ENCODE measurements around the gene BRD7. TPM values are rescaled to one million over a fixed set of nuclear protein-coding genes. Genes with fewer than 3 reads are reported as not detected.

Gene BRD7
- total and polyA plus RNA-seq, 2 of the 13 experiments (the other 11 are each of a cell fraction or from before 2014, with no cell fraction given): 82.3 to 149 TPM

GRCh38 chr16:50371936-50372595, 3.3 kb upstream of the BRD7 start (continued):
- TF ChIP-seq KLF15 (CRISPR knock-in tag; IDR thresholded peaks at IDR 0.05; ENCODE audit: borderline replicate concordance): no peak
- TF ChIP-seq, protein P1, sequence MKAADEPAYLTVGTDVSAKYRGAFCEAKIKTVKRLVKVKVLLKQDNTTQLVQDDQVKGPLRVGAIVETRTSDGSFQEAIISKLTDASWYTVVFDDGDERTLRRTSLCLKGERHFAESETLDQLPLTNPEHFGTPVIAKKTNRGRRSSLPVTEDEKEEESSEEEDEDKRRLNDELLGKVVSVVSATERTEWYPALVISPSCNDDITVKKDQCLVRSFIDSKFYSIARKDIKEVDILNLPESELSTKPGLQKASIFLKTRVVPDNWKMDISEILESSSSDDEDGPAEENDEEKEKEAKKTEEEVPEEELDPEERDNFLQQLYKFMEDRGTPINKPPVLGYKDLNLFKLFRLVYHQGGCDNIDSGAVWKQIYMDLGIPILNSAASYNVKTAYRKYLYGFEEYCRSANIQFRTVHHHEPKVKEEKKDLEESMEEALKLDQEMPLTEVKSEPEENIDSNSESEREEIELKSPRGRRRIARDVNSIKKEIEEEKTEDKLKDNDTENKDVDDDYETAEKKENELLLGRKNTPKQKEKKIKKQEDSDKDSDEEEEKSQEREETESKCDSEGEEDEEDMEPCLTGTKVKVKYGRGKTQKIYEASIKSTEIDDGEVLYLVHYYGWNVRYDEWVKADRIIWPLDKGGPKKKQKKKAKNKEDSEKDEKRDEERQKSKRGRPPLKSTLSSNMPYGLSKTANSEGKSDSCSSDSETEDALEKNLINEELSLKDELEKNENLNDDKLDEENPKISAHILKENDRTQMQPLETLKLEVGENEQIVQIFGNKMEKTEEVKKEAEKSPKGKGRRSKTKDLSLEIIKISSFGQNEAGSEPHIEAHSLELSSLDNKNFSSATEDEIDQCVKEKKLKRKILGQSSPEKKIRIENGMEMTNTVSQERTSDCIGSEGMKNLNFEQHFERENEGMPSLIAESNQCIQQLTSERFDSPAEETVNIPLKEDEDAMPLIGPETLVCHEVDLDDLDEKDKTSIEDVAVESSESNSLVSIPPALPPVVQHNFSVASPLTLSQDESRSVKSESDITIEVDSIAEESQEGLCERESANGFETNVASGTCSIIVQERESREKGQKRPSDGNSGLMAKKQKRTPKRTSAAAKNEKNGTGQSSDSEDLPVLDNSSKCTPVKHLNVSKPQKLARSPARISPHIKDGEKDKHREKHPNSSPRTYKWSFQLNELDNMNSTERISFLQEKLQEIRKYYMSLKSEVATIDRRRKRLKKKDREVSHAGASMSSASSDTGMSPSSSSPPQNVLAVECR (CRISPR knock-in tag; IDR thresholded peaks at IDR 0.05; ENCODE audit: borderline replicate concordance): no peak; the same call in 1 of the 2 replicates
- TF ChIP-seq, protein P2, sequence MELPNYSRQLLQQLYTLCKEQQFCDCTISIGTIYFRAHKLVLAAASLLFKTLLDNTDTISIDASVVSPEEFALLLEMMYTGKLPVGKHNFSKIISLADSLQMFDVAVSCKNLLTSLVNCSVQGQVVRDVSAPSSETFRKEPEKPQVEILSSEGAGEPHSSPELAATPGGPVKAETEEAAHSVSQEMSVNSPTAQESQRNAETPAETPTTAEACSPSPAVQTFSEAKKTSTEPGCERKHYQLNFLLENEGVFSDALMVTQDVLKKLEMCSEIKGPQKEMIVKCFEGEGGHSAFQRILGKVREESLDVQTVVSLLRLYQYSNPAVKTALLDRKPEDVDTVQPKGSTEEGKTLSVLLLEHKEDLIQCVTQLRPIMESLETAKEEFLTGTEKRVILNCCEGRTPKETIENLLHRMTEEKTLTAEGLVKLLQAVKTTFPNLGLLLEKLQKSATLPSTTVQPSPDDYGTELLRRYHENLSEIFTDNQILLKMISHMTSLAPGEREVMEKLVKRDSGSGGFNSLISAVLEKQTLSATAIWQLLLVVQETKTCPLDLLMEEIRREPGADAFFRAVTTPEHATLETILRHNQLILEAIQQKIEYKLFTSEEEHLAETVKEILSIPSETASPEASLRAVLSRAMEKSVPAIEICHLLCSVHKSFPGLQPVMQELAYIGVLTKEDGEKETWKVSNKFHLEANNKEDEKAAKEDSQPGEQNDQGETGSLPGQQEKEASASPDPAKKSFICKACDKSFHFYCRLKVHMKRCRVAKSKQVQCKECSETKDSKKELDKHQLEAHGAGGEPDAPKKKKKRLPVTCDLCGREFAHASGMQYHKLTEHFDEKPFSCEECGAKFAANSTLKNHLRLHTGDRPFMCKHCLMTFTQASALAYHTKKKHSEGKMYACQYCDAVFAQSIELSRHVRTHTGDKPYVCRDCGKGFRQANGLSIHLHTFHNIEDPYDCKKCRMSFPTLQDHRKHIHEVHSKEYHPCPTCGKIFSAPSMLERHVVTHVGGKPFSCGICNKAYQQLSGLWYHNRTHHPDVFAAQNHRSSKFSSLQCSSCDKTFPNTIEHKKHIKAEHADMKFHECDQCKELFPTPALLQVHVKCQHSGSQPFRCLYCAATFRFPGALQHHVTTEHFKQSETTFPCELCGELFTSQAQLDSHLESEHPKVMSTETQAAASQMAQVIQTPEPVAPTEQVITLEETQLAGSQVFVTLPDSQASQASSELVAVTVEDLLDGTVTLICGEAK (IDR thresholded peaks at IDR 0.05): no peak
- TF ChIP-seq, protein P2 (CRISPR knock-in tag; IDR thresholded peaks at IDR 0.05): no peak
- TF ChIP-seq EED (CRISPR knock-in tag; IDR thresholded peaks at IDR 0.05): no peak
- no peak for TF ChIP-seq ZNF775 (CRISPR knock-in tag; IDR thresholded peaks at IDR 0.05; ENCODE audit: borderline replicate concordance)
- no peak for TF ChIP-seq SRF (IDR thresholded peaks at IDR 0.05; ENCODE audit: low read depth, low read length)
- TF ChIP-seq PCBP2 (optimal IDR thresholded peaks at IDR 0.05; ENCODE audit: low read depth, low read length, poor library complexity, severe bottlenecking): no peak
- TF ChIP-seq DR1 (CRISPR knock-in tag; IDR thresholded peaks at IDR 0.05): no peak
- TF ChIP-seq HNRNPUL1 (IDR thresholded peaks at IDR 0.05; ENCODE audit: low read depth, low read length): no peak
- peak; percentile 47; the same call in 1 of the 2 replicates for TF ChIP-seq FOXC1 (CRISPR knock-in tag; IDR thresholded peaks at IDR 0.05; ENCODE audit: borderline replicate concordance)
- no peak for TF ChIP-seq ZNF331 (CRISPR knock-in tag; IDR thresholded peaks at IDR 0.05)
- TF ChIP-seq, protein P3, sequence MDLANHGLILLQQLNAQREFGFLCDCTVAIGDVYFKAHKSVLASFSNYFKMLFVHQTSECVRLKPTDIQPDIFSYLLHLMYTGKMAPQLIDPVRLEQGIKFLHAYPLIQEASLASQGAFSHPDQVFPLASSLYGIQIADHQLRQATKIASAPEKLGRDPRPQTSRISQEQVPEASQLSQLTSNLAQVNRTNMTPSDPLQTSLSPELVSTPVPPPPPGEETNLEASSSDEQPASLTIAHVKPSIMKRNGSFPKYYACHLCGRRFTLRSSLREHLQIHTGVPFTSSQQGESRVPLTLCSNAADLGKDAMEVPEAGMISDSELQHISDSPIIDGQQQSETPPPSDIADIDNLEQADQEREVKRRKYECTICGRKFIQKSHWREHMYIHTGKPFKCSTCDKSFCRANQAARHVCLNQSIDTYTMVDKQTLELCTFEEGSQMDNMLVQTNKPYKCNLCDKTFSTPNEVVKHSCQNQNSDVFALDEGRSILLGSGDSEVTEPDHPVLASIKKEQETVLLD (CRISPR knock-in tag; IDR thresholded peaks at IDR 0.05; ENCODE audit: low read depth): no peak
- TF ChIP-seq ARNTL (CRISPR knock-in tag; IDR thresholded peaks at IDR 0.05): no peak
- TF ChIP-seq ATF7-NPFF (CRISPR knock-in tag; IDR thresholded peaks at IDR 0.05; ENCODE audit: low read depth): no peak

Measured in HepG2 (cell line).